Cardiac muscle cell (in vitro differentiated cells and primary cell): ENCODE results near the gene LMNA. TPM values are rescaled to one million over a fixed set of nuclear protein-coding genes. Genes with fewer than 3 reads are reported as not detected.
"Not testable (repeated sequence)": the region's sequence is repeated elsewhere in the genome, so short reads cannot be mapped to it uniquely, and the experiment has no call there.

Source experiments
- DNase-seq, 2 donors: peaks; one replicate each; pipeline versions ENCODE4 v3.0.0 to v3.0.0-alpha.2; 2010 to 2017; ENCODE audit warnings: low read depth in 1 of 2, low spot score in 1 of 2
- H3K27ac ChIP-seq: fragments of 200-600 bp; sonication (generic); 2 replicates; pipeline ENCODE4 v1.5.1; 2016
- H3K27me3 ChIP-seq: fragments of 200-600 bp; sonication (generic); 2 replicates; pipeline ENCODE4 v1.6.0; 2016; ENCODE audit warnings: control low read depth
- H3K36me3 ChIP-seq: fragments of 200-600 bp; sonication (generic); 2 replicates; pipeline ENCODE4 v1.5.1; 2016; ENCODE audit warnings: control low read depth
- H3K4me1 ChIP-seq: fragments of 200-600 bp; sonication (generic); 2 replicates; pipeline ENCODE4 v1.8.1; 2017; ENCODE audit warnings: low read depth, mild to moderate bottlenecking, mixed run types
- H3K4me3 ChIP-seq: fragments of 200-600 bp; sonication (generic); 2 replicates; pipeline ENCODE4 v1.5.1; 2016; ENCODE audit warnings: mild to moderate bottlenecking
- H3K9me3 ChIP-seq: fragments of 200-600 bp; sonication (generic); 2 replicates; pipeline ENCODE4 v1.5.1; 2017; ENCODE audit warnings: low read depth, mild to moderate bottlenecking, control low read depth
- polyA plus RNA-seq: library from polyadenylated mRNA; unstranded; fragments of >200 nt; fragmentation: Nextera tagmentation; extraction: Ambion mirVana; gene quantifications from 2 replicates; pipeline ENCODE4 v1.2.1, GENCODE V29; 2016
- total RNA-seq: library from RNA; depleted of rRNA; stranded (reverse); fragments of >200 nt; gene quantifications from 2 replicates; pipeline ENCODE4 v1.2.3, GENCODE V29; 2016
- TF ChIP-seq, protein P1 (sequence below): IDR thresholded peaks from 2 replicates; pipeline ENCODE4 v1.5.1; 2012; ENCODE audit warnings: low read depth, mild to moderate bottlenecking, low read length

Gene LMNA
- total and polyA plus RNA-seq, 2 experiments from 2014 or later = 128 to 149 TPM

GRCh38 chr1:156123356-156124196 is 9.1 kb downstream of the LMNA start:
- Histone ChIP-seq H3K4me1 (peaks cover 70% of the 10 kb centered on the region), H3K36me3 (no peaks in the 10 kb centered on the region), H3K9me3 (no peaks in the 10 kb centered on the region), H3K4me3 (no peak overlapping the region), H3K27ac (peak overlapping the region; percentile 97), H3K27me3 (no peaks in the 10 kb centered on the region)
- peak; percentile 96 to 98 for DNase-seq
- TF ChIP-seq, protein P1, sequence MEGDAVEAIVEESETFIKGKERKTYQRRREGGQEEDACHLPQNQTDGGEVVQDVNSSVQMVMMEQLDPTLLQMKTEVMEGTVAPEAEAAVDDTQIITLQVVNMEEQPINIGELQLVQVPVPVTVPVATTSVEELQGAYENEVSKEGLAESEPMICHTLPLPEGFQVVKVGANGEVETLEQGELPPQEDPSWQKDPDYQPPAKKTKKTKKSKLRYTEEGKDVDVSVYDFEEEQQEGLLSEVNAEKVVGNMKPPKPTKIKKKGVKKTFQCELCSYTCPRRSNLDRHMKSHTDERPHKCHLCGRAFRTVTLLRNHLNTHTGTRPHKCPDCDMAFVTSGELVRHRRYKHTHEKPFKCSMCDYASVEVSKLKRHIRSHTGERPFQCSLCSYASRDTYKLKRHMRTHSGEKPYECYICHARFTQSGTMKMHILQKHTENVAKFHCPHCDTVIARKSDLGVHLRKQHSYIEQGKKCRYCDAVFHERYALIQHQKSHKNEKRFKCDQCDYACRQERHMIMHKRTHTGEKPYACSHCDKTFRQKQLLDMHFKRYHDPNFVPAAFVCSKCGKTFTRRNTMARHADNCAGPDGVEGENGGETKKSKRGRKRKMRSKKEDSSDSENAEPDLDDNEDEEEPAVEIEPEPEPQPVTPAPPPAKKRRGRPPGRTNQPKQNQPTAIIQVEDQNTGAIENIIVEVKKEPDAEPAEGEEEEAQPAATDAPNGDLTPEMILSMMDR = peak; percentile 25

DNA sequence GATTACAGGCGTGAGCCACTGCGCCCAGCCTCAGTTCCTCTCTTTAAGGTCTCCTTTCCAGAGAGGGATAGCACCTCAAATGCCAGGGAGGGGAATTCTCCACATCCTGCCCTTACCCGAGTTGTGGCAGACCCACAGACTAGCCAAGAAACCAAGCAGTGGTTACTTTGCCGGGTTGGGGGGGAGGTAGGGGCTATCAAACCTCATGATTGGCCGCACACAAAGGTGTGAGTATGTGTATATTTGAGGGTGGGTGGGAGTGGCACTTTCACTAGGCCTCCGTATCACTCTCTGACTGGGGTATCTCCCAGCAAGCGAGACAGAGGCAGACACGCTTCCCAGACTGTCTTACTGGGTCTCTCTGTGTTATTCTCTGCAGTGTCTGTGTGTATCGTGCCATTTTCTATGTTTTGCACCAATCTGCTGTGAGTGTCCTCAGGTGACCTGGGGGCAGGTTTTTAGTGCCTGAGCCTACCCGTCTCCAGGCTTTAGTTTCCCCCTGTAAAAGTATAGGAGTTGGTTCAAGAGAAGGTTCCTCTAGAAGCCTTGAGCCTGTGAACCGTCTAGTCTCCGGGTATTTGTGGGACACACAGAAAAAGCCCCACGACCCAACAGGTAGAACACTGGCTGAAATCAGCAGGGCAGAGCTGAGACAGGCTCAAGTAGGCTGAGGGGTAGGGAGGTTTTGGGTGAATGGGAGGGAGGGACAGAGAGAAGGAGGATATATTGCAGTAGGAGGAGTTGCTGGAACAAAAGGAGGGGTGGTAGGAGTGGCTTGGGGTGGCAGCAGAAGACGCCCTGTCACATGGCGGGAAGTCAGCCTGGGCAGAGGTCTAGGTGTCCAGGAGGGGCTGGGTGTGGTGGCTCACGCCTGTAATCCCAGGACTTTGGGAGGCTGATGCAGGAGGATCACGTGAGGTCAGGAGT is 10.3 kb downstream of the LMNA start:
- TF ChIP-seq, protein P1 = no peak
- Histone ChIP-seq H3K4me3 (no peak overlapping the region), H3K4me1 (peaks cover 83% of the 10 kb centered on the region), H3K27me3 (no peaks in the 10 kb centered on the region), H3K36me3 (no peaks in the 10 kb centered on the region), H3K9me3 (no peaks in the 10 kb centered on the region), H3K27ac (peak overlapping the region; percentile 97)
- DNase-seq = no peak

- not testable (repeated sequence) for H3K27me3 ChIP-seq, DNase-seq, H3K4me3 ChIP-seq, H3K36me3 ChIP-seq, H3K9me3 ChIP-seq
- H3K27ac ChIP-seq = peak overlapping the region; percentile 97
- peaks cover 82% of the 10 kb centered on the region for H3K4me1 ChIP-seq
Observed at GRCh38 chr1:156125544-156125943, 11.0 kb downstream of the LMNA start.

DNA sequence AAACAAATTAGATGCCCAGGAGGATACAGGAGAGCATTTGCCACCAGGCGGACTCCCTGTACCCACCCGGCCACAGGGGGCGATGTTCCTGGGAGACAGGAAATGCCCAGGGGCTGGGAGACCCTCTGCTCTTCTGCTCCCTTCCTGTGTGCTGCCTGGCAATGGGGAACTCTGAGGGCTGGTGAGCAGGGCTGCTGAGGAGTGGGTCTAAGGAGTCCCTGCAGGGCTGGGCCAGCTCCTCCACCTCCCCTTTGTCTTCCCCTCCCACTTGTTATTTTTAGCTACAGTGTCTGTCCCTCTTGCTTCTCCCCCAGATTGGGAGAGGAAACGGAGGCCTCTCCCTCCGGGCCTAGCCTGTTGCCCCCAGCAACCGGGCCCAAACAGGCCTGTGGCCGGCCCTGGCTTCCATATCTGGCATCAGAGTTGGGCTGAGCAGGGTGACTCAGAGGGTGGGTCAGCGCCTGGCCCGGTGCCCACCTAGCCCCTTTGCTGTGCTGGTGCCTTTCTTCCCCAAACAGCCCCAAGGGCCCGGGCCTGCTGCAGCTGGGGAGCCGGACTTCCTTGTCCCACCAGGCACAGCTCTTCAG is 11.6 kb downstream of the LMNA start:
- TF ChIP-seq, protein P1 = peak; percentile 54
- Histone ChIP-seq H3K27me3 (no peaks in the 10 kb centered on the region), H3K36me3 (peaks cover 7% of the 10 kb centered on the region), H3K27ac (peak overlapping the region; percentile 97), H3K4me3 (no peak overlapping the region), H3K4me1 (peaks cover 80% of the 10 kb centered on the region), H3K9me3 (no peaks in the 10 kb centered on the region)
- peak; percentile 86 to 98 for DNase-seq

DNA sequence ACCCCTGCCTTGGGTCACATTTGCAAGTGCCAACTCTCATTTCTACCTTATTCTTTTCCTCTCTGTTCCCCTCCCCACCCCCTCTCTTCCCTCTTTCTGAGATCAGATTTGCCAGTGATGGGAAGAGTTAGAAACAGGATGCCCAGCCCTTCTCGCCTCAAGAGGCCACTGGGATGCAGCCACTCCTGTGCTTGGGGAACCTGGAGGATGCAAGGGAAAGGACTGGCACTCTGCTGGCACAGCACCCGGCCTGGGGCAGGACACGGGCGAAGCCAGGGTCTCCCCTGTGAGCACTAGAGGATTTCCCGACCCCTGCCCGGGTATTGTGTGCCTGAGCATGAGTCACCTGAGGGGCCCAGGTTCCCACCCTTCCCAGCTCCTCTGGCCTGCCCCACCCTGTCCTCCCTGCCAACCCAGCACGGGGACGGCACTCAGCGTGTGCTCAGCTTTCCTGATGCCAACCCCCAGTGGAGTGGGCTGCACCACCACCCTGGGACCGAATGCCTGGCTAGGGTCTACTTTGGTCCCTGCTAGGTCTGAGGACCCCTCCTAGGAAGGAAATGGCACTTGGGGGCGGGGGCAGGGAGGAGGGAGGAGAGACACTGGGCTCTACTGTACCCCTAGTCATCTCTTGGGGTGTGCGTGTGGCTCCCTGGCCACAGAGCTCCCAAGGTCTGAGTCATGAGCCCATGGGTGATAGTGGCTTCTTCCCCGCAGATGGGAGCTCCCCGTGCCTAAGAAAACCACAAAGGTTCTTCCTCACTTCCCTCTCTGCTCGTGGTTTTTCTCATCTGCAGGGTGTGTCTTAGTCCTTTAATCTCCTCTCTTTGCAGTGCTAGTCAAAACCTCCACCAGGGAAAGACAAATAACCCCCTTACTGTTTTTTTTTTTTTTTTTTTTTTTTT is 12.4 kb downstream of the LMNA start:
- TF ChIP-seq, protein P1 = no peak
- DNase-seq = peak in 1 of 2 donors; percentile 81
- Histone ChIP-seq H3K4me1 (peaks cover 73% of the 10 kb centered on the region), H3K4me3 (no peak overlapping the region), H3K36me3 (peaks cover 12% of the 10 kb centered on the region), H3K9me3 (no peaks in the 10 kb centered on the region), H3K27ac (peak overlapping the region; percentile 97), H3K27me3 (no peaks in the 10 kb centered on the region)
